Mesenchymal stem cell (in vitro differentiated cells and primary cell): Measurements from ENCODE around the gene ZXDC.

ENCODE experiments used
- DNase-seq: peaks from one replicate; pipeline ENCODE4 v3.0.0-alpha.2; 2013
- H2AFZ ChIP-seq: one replicate; pipeline ENCODE4 v1.6.1; 2013; ENCODE audit warnings: low read depth, mild to moderate bottlenecking, control low read depth, inconsistent platforms, low read length, moderate library complexity
- H2AK5ac ChIP-seq: 2 replicates; pipeline ENCODE4 v1.6.1; 2013; ENCODE audit warnings: low read length, moderate library complexity, mild to moderate bottlenecking, inconsistent platforms; ENCODE audit not compliant: severe bottlenecking
- H2BK120ac ChIP-seq: one replicate; pipeline ENCODE4 v1.6.1; 2013; ENCODE audit warnings: low read depth, mild to moderate bottlenecking, inconsistent platforms, low read length, moderate library complexity
- H2BK12ac ChIP-seq, 2 experiments: one replicate each; pipeline ENCODE4 v1.6.1; 2013; ENCODE audit warnings: inconsistent platforms in 2 of 2, low read length in 2 of 2, mild to moderate bottlenecking in 2 of 2, moderate library complexity in 2 of 2, control low read depth in 1 of 2
- H2BK15ac ChIP-seq: one replicate; pipeline ENCODE4 v1.6.1; 2013; ENCODE audit warnings: mild to moderate bottlenecking, low read depth, inconsistent platforms; ENCODE audit not compliant: poor library complexity, severe bottlenecking
- H2BK5ac ChIP-seq: 2 replicates; pipeline ENCODE4 v1.6.1; 2013; ENCODE audit warnings: low read depth, mild to moderate bottlenecking, low read length, control low read depth, inconsistent platforms; ENCODE audit not compliant: poor library complexity, severe bottlenecking
- H3K14ac ChIP-seq, 2 experiments: one replicate each; pipeline ENCODE4 v1.6.1; 2013; ENCODE audit warnings: inconsistent platforms in 2 of 2, low read length in 2 of 2, control low read depth in 1 of 2, mild to moderate bottlenecking in 1 of 2, moderate library complexity in 1 of 2
- H3K18ac ChIP-seq, 2 experiments: one replicate each; pipeline ENCODE4 v1.6.1; 2013; ENCODE audit warnings: inconsistent platforms in 2 of 2, low read length in 2 of 2, control low read depth in 1 of 2, low read depth in 1 of 2, mild to moderate bottlenecking in 1 of 2
- H3K23ac ChIP-seq, 2 experiments: one replicate each; pipeline ENCODE4 v1.6.1; 2013; ENCODE audit warnings: inconsistent platforms in 2 of 2, low read length in 2 of 2, mild to moderate bottlenecking in 2 of 2, moderate library complexity in 2 of 2, control low read depth in 1 of 2
- H3K27ac ChIP-seq: 2 replicates; pipeline ENCODE4 v1.5.1; 2013; ENCODE audit warnings: mild to moderate bottlenecking, moderate library complexity, low read length, control low read depth, inconsistent platforms; ENCODE audit not compliant: poor library complexity, severe bottlenecking
- H3K27me3 ChIP-seq, 2 experiments: 2 replicates each; pipeline versions ENCODE4 v1.6.1 to v1.7.0; 2013; ENCODE audit warnings: low read length in 2 of 2, mild to moderate bottlenecking in 2 of 2, moderate library complexity in 2 of 2, control low read depth in 1 of 2, inconsistent platforms in 1 of 2; ENCODE audit not compliant: control insufficient read depth in 1 of 2, insufficient read depth in 1 of 2
- H3K36me3 ChIP-seq, 2 experiments: 2 replicates each; pipeline versions ENCODE4 v1.6.1 to v1.7.0; 2013; ENCODE audit warnings: low read length in 2 of 2, control low read depth in 1 of 2, inconsistent platforms in 1 of 2, low read depth in 1 of 2, mild to moderate bottlenecking in 1 of 2; ENCODE audit not compliant: insufficient read depth in 2 of 2, control insufficient read depth in 1 of 2
- H3K4ac ChIP-seq, 2 experiments: one replicate each; pipeline ENCODE4 v1.6.1; 2013; ENCODE audit warnings: inconsistent platforms in 2 of 2, low read length in 2 of 2, mild to moderate bottlenecking in 2 of 2, moderate library complexity in 2 of 2, control low read depth in 1 of 2, low read depth in 1 of 2
- H3K4me1 ChIP-seq: 2 replicates; pipeline ENCODE4 v1.6.1; 2013; ENCODE audit warnings: low read depth, low read length, control low read depth; ENCODE audit not compliant: control insufficient read depth, insufficient read depth
- H3K4me2 ChIP-seq: 2 replicates; pipeline ENCODE4 v1.6.1; 2013; ENCODE audit warnings: low read length, mild to moderate bottlenecking, inconsistent platforms; ENCODE audit not compliant: poor library complexity, severe bottlenecking
- H3K4me3 ChIP-seq, 2 experiments: 2 replicates each; pipeline versions ENCODE4 v1.5.1 to v1.7.0; 2013; ENCODE audit warnings: low read length in 2 of 2, mild to moderate bottlenecking in 2 of 2, control low read depth in 1 of 2, low read depth in 1 of 2; ENCODE audit not compliant: insufficient read depth in 1 of 2
- H3K79me1 ChIP-seq: replicated peaks from 2 replicates; pipeline ENCODE4 v1.6.1; 2013; ENCODE audit warnings: mild to moderate bottlenecking, control low read depth, low read length, inconsistent platforms; ENCODE audit not compliant: poor library complexity, severe bottlenecking
- H3K9ac ChIP-seq: 2 replicates; pipeline ENCODE4 v1.7.0; 2013; ENCODE audit warnings: mild to moderate bottlenecking, low read length, moderate library complexity
- H3K9me3 ChIP-seq: 2 replicates; pipeline ENCODE4 v1.7.0; 2013; ENCODE audit warnings: mild to moderate bottlenecking, low read length; ENCODE audit not compliant: control insufficient read depth
- H4K8ac ChIP-seq: one replicate; pipeline ENCODE4 v1.6.1; 2013; ENCODE audit warnings: inconsistent platforms, mild to moderate bottlenecking, low read length, moderate library complexity
- H4K91ac ChIP-seq: one replicate; pipeline ENCODE4 v1.6.1; 2013; ENCODE audit warnings: mild to moderate bottlenecking, low read length, inconsistent platforms
- WGBS: methylation state at CpG from one replicate; pipeline ENCODE4 v1.1.7; 2013; ENCODE audit warnings: mixed read lengths; 5-methylcytosine and 5-hydroxymethylcytosine counted together

The ZXDC gene

GRCh38 chr3:126398423-126399350, 77.0 kb downstream of the ZXDC start:
- Histone ChIP-seq H3K23ac (no peak overlapping the region), H3K27me3 (peaks cover 20 to 47% of the 10 kb centered on the region in 2 experiments), H3K9me3 (no peaks in the 10 kb centered on the region), H3K4me1 (peaks cover 10% of the 10 kb centered on the region), H3K36me3 (no peaks in the 10 kb centered on the region), H3K18ac (no peak overlapping the region), H4K91ac (no peak overlapping the region), H3K27ac (no peak overlapping the region), H3K14ac (no peak overlapping the region), H2AFZ (no peak overlapping the region), H3K79me1 (no peaks in the 10 kb centered on the region), H2BK120ac (no peak overlapping the region), H3K4me3 (peak overlapping the region in 1 of 2 experiments; percentile 4), H2BK15ac (no peak overlapping the region), H3K9ac (no peak overlapping the region), H2AK5ac (no peak overlapping the region), H3K4ac (no peak overlapping the region), H2BK5ac (no peak overlapping the region), H3K4me2 (no peak overlapping the region), H4K8ac (no peak overlapping the region), H2BK12ac (no peak overlapping the region)
- DNase-seq = no peak
- 90% methylated on average over 14 of the region's 14 CpGs for WGBS

DNA sequence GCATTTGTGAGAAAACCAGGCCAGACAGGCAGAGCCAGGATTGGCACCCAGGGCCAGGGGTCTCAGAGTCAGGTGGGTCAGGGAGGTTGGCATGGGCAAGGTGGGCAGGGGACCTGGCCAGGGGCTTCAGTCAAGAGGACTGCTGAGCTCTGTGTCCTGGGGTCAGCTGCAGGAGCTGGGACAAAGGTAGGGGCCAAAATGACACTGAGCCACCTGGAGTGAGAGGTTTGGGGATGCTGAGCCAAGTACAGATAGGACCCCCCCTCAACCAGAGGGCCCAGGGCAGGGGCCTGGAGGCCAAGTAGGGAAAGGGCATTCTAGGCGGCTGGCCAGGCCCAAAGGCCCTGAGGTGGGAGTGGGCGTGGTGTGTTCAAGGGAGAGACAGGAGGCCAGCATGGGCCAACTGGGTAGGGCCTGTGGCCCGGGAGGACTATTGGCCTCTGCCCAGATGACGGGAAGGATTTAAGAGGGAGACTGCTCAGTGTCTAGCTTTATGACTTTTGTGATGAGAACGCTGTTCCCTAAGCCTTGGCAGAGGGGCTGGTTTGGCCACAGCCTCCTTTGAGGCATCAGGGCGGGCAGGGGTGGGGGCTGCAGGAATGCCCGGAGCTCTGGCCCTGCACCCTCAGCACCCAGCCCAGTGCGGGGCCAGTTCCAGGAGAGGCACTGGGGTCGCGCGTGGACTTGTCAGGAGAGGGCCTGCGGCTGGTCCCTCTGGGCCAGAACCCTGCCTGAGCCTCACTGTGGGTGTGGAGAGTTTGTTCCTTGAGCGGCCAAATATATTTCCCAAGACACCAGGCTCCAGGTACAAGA, 77.9 kb downstream of the ZXDC start:
- Histone ChIP-seq H3K4me2 (no peak overlapping the region), H3K9ac (no peak overlapping the region), H3K27ac (no peak overlapping the region), H3K4me3 (peak overlapping the region in 1 of 2 experiments; percentile 4), H3K36me3 (no peaks in the 10 kb centered on the region), H3K4me1 (peaks cover 9% of the 10 kb centered on the region), H2BK5ac (no peak overlapping the region), H3K79me1 (no peaks in the 10 kb centered on the region), H2BK15ac (no peak overlapping the region), H2AFZ (no peak overlapping the region), H4K8ac (no peak overlapping the region), H2BK12ac (no peak overlapping the region), H3K23ac (no peak overlapping the region), H3K27me3 (peaks cover 29 to 55% of the 10 kb centered on the region in 2 experiments), H3K14ac (no peak overlapping the region), H2BK120ac (no peak overlapping the region), H3K4ac (no peak overlapping the region), H4K91ac (no peak overlapping the region), H3K18ac (no peak overlapping the region), H2AK5ac (no peak overlapping the region), H3K9me3 (no peaks in the 10 kb centered on the region)
- WGBS = 90% methylated on average over 13 of the region's 13 CpGs
- DNase-seq = no peak

GRCh38 chr3:126396536-126396935, 79.2 kb downstream of the ZXDC start:
- Histone ChIP-seq H2BK5ac (no peak overlapping the region), H2BK12ac (no peak overlapping the region), H3K27ac (no peak overlapping the region), H2BK120ac (no peak overlapping the region), H4K91ac (no peak overlapping the region), H2BK15ac (no peak overlapping the region), H3K9ac (no peak overlapping the region), H3K4me3 (no peak overlapping the region), H3K4me2 (no peak overlapping the region), H3K14ac (no peak overlapping the region), H3K4me1 (peaks cover 7% of the 10 kb centered on the region), H2AK5ac (no peak overlapping the region), H4K8ac (no peak overlapping the region), H3K18ac (no peak overlapping the region), H3K36me3 (no peaks in the 10 kb centered on the region), H3K23ac (no peak overlapping the region), H3K79me1 (no peaks in the 10 kb centered on the region), H3K27me3 (peaks cover 41 to 56% of the 10 kb centered on the region in 2 experiments), H2AFZ (no peak overlapping the region), H3K4ac (no peak overlapping the region), H3K9me3 (no peaks in the 10 kb centered on the region)
- 79% methylated on average over 5 of the region's 5 CpGs for WGBS
- DNase-seq = no peak
